Nephron progenitor cell (in vitro differentiated cells): Measurements from ENCODE around the gene LRCH3.

Experiments
- DNase-seq: peaks from one replicate; pipeline ENCODE4 v3.0.0; 2021
- H3K27ac Mint-ChIP-seq: 2 replicates; pipeline ENCODE4 v1.8.0; 2021; ENCODE audit warnings: mild to moderate bottlenecking, moderate library complexity, mixed read lengths
- H3K27me3 Mint-ChIP-seq: 2 replicates; pipeline ENCODE4 v1.8.0; 2021; ENCODE audit warnings: mild to moderate bottlenecking, low read depth, mixed read lengths; ENCODE audit not compliant: poor library complexity
- H3K36me3 Mint-ChIP-seq: 2 replicates; pipeline ENCODE4 v1.8.0; 2021; ENCODE audit warnings: low read depth, mixed read lengths
- H3K4me1 Mint-ChIP-seq: 2 replicates; pipeline ENCODE4 v1.8.0; 2021; ENCODE audit warnings: mixed read lengths
- H3K4me3 Mint-ChIP-seq: 2 replicates; pipeline ENCODE4 v1.8.0; 2021; ENCODE audit warnings: mild to moderate bottlenecking, moderate library complexity, mixed read lengths
- H3K9me3 Mint-ChIP-seq: 2 replicates; pipeline ENCODE4 v1.8.0; 2021; ENCODE audit warnings: mild to moderate bottlenecking, moderate library complexity, mixed read lengths
- TF ChIP-seq, protein P1 (sequence below): fragments of 200-600 bp; sonication (generic); IDR thresholded peaks from 2 replicates; pipeline ENCODE4 v1.5.0; 2021; ENCODE audit warnings: antibody characterized with exemption

LRCH3 gene

DNA sequence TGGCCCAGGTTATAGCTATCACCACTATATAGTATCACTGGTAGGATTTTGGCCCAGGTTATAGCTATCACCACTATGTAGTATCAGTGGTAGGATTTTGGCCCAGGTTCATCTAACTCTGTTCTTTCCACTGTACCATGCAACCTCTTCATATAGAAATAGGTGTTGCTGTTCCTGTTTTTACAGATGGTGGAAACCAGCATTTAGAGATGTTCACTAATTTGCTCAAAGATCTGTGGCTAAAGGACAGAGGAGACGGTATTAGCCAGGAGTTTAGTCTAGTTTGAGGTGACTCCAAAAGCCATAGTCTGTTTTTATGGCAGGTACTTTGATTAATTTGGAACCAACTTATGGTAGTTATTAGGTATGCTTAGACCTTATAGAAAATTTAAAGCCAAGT is 3.1 kb downstream of the LRCH3 start:
- no peak for DNase-seq
- Mint-ChIP-seq H3K27me3 (no peaks in the 10 kb centered on the region), H3K9me3 (no peaks in the 10 kb centered on the region), H3K4me1 (peaks cover 40% of the 10 kb centered on the region), H3K27ac (no peak overlapping the region), H3K36me3 (peaks cover 17% of the 10 kb centered on the region), H3K4me3 (no peak overlapping the region)
- TF ChIP-seq, protein P1, sequence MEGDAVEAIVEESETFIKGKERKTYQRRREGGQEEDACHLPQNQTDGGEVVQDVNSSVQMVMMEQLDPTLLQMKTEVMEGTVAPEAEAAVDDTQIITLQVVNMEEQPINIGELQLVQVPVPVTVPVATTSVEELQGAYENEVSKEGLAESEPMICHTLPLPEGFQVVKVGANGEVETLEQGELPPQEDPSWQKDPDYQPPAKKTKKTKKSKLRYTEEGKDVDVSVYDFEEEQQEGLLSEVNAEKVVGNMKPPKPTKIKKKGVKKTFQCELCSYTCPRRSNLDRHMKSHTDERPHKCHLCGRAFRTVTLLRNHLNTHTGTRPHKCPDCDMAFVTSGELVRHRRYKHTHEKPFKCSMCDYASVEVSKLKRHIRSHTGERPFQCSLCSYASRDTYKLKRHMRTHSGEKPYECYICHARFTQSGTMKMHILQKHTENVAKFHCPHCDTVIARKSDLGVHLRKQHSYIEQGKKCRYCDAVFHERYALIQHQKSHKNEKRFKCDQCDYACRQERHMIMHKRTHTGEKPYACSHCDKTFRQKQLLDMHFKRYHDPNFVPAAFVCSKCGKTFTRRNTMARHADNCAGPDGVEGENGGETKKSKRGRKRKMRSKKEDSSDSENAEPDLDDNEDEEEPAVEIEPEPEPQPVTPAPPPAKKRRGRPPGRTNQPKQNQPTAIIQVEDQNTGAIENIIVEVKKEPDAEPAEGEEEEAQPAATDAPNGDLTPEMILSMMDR: no peak

DNA sequence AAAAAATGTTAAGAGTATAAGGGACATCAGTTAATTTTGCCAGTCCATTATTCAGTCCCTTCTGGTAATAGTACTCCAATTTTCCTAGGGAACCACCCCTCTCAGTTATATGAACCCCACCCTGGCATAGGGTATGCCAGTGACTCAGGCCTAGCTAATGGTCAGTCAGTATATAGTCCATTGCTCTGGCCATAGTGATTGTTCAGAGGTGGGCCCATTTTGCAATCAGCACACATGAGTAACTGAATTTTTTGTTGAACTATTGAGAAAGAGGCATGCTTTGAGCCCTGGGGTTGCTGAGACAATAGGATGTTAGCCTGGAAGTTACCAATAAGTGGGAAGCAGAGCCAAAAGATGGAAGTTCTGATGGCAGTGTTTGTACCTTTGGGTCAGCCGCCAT is 4.1 kb downstream of the LRCH3 start:
- peaks cover 36% of the 10 kb centered on the region for H3K4me1 Mint-ChIP-seq
- TF ChIP-seq, protein P1: no peak
- no peaks in the 10 kb centered on the region for H3K27me3 Mint-ChIP-seq
- no peaks in the 10 kb centered on the region for H3K9me3 Mint-ChIP-seq
- DNase-seq: no peak
- H3K4me3 Mint-ChIP-seq: no peak overlapping the region
- H3K27ac Mint-ChIP-seq: peak overlapping the region; percentile 64
- peaks cover 23% of the 10 kb centered on the region for H3K36me3 Mint-ChIP-seq

DNA sequence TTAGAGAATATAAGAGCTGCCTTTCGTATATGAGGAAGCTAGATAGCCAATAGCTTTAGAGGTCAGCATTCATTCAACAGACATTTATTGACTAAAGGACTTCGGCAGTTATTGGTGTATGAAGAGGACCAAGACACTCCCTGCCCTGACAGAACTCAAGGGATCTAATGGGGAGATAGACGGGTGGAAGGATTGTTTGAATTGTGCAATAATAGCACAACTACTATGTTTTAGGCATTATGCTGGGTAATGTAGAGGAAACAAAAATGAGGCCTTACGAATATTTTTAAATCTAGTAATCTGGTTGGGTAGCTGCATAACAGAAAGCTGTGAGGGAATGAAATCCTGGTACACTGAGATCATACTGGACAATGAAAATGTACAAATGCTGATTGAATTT is 5.0 kb downstream of the LRCH3 start:
- peaks cover 2% of the 10 kb centered on the region for H3K9me3 Mint-ChIP-seq
- H3K4me1 Mint-ChIP-seq: peaks cover 32% of the 10 kb centered on the region
- no peak for DNase-seq
- H3K4me3 Mint-ChIP-seq: no peak overlapping the region
- H3K27ac Mint-ChIP-seq: no peak overlapping the region
- H3K27me3 Mint-ChIP-seq: no peaks in the 10 kb centered on the region
- TF ChIP-seq, protein P1: no peak
- H3K36me3 Mint-ChIP-seq: peaks cover 31% of the 10 kb centered on the region

DNA sequence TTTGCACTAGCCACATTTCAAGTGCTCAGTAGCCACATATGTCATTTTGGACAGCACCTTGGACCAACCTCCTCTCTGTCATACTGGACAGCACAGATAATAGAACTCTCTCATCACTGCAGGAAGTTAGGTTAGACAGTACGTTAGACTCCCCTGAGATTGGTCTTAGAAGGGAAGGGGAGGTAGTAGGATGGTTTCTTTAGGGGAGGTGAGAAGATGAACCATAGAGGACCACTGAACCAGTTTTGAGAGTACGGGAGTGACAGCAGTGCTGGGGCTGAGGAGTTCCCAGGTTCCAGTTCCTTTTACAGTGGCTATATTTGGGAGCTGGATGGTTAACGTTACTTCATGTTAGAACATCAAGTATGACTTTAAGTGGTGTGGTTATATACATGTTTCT is 7.8 kb downstream of the LRCH3 start:
- DNase-seq: no peak
- Mint-ChIP-seq H3K36me3 (peaks cover 51% of the 10 kb centered on the region), H3K4me1 (peaks cover 17% of the 10 kb centered on the region), H3K4me3 (no peak overlapping the region), H3K27me3 (no peaks in the 10 kb centered on the region), H3K9me3 (peaks cover 12% of the 10 kb centered on the region), H3K27ac (peak overlapping the region; percentile 88)
- TF ChIP-seq, protein P1: no peak

DNA sequence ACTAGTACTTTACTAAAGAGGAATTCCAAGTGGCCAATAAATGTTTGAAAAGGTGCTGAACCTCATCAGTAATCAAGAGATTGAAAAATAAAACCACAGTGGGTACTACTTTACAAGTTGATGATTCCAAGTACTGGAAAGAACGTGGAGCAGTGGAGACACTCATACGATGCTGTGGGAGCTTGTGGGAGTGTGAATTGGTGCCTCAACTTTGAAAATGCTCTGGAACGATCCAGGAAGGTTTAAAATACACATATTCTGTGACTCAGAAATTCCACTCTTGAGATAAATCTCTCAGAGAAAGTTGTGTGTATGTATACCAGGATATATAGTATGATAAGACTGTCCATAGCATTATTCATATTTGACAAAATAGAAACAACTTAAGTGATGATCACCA is 9.3 kb downstream of the LRCH3 start:
- no peak overlapping the region for H3K4me3 Mint-ChIP-seq
- no peak for DNase-seq
- H3K4me1 Mint-ChIP-seq: peaks cover 12% of the 10 kb centered on the region
- no peaks in the 10 kb centered on the region for H3K27me3 Mint-ChIP-seq
- no peak overlapping the region for H3K27ac Mint-ChIP-seq
- peaks cover 57% of the 10 kb centered on the region for H3K36me3 Mint-ChIP-seq
- TF ChIP-seq, protein P1: no peak
- H3K9me3 Mint-ChIP-seq: peaks cover 12% of the 10 kb centered on the region

DNA sequence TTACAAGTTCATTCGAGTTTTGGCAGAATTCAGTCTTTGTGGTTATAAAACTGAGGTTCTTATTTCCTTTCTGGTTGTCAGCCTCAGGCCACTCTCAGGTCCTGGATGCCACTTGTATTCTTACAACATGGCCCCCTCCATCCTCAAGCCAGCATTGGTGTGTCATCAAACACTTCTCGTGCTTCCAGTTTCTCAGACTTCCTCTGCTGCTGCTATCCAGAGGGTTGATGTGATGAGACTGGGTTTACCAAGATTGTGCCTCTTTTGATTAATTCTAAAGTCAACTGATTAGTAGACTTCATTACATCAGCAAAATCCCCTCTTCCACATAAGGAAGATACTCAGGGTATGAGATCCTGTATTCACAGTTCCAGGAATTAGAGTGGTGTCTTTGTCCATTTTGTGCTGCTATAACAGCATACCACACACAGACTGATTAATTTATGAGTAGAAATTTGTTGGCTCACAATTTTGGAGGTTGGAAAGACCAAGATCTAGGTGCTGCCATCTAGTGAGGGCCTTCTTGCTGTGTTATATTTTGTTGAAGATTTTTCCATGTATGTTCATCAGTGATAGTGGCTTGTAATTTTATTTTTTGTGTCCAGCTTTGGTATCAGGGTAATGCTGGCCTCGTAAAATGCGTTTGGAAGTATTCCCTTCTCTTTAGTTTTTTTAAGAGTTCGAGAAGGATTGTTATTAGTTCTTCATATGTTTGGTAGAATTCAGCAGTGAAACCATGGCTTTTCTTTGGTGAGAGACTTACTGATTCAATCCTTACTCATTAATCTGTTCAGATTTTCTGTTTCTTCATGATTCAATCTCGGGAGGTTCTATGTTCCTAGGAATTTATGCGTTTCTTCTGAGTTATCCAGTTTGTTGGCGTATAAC is 11.1 kb downstream of the LRCH3 start:
- Mint-ChIP-seq H3K27me3 (no peaks in the 10 kb centered on the region), H3K4me3 (no peak overlapping the region), H3K9me3 (peaks cover 12% of the 10 kb centered on the region), H3K36me3 (peaks cover 61% of the 10 kb centered on the region), H3K27ac (no peak overlapping the region), H3K4me1 (peaks cover 4% of the 10 kb centered on the region)
- DNase-seq: no peak
- TF ChIP-seq, protein P1: no peak
